HCEC 1CT (cell line): ENCODE results near the gene KCNF1.

Experiments used
- DNase-seq: peaks from one replicate; pipeline ENCODE4 v3.0.0-alpha.2; 2017

KCNF1 gene

DNA sequence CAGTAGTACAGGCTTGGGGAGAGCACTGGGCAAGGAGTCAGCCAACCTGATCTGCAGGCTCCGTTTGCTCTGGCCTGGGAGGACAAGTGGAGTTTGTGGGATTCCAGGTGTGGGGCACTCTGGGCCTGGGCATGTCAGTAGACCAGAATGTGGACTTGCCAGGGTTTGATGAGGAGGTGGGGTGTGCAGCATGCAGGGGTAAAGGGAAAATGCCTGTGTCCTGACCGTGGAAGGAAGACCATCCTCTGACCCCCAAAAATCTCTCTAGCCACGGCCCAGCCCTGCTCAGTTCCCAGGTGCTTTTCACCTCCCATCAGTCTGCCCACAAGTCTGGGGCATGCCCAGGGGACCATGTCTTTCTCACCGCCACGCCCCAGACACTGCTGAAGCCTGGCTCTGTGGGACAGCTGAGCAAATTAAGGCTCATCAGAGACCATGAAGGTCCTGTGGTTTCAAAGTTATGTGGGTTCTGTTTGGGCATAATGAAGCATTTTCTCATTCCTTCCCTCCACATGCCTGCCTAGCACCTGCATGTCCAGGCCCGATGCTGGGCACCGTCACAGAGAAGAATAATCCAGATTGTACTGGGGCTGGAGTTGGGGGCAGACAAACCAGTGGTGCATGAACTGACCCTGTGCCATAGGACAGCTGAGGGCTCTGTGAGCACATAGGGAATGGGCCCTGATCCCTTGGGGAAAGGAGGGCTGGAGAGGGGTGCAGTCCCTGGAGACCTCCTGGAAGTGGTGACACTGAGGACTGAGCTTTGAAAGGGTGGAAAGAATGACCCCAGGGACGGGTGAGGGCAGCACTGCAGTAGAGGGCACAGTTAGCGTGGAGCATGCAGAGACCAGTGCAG lies 6.5 kb upstream of the KCNF1 start:
- DNase-seq = no peak

DNA sequence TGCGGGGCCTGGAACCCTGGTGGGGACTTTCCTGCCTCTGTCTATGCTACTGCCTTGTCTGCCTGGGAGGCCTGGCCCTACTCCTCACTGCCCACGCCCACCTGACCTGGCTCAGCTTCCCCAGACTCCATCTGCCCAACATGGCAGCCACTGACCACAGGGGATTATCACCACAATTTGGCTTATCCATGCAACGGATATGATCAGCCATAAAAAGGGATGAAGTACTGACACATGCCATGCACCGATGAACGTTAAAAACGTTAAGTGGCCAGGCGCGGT lies 5.9 kb upstream of the KCNF1 start:
- no peak for DNase-seq

DNA sequence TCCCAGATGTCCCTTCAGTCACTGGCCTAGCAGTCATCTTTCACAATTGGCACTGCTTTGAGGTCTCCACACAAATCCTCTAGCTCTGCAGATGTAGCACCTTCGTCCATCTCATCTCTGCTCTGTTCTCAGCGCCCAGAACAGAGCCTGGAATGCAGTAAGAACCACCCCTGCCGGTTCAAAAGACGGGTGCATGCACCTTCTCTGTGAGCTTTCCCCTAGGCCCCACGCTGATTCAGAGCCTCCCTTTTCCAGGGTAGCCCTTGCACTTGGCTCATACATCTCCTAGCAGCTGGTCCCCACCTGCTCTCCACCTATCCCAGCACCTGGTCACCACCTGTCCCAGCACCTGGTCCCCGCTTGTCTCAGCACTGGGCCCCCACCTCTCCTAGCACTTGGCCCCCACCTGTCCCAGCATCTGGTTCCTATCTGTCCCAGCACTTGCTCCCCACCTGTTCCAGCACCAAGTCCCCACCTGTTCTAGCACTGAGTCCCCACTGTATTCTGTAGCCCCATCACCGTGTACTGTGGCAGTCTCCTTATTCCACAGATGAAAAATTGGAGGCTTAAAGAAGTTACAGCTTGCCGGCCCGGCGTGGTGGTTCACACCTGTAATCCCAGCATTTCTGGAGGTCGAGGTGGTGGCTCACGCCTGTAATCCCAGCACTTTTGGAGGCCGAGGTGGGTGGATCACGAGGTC lies 4.7 kb upstream of the KCNF1 start:
- DNase-seq = no peak

DNA sequence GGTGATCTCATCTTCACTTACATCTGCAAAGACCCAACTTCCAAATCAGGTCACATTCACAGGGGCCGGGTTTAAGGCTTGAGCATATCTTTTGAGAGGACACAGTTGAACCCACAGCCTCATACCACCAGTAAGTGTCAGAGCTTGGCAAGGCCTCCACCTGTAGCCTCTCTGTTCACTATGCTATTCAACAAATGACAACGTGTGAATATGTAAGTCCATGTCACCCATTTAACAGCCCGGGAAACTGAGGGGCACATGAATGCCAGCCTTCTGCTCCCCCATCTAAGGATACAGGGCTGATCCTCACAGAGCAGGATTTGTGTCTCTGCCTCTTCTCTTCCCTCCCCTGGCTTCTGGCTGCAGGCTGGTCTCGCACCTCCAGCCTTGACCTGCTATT lies 3.5 kb upstream of the KCNF1 start:
- no peak for DNase-seq

DNA sequence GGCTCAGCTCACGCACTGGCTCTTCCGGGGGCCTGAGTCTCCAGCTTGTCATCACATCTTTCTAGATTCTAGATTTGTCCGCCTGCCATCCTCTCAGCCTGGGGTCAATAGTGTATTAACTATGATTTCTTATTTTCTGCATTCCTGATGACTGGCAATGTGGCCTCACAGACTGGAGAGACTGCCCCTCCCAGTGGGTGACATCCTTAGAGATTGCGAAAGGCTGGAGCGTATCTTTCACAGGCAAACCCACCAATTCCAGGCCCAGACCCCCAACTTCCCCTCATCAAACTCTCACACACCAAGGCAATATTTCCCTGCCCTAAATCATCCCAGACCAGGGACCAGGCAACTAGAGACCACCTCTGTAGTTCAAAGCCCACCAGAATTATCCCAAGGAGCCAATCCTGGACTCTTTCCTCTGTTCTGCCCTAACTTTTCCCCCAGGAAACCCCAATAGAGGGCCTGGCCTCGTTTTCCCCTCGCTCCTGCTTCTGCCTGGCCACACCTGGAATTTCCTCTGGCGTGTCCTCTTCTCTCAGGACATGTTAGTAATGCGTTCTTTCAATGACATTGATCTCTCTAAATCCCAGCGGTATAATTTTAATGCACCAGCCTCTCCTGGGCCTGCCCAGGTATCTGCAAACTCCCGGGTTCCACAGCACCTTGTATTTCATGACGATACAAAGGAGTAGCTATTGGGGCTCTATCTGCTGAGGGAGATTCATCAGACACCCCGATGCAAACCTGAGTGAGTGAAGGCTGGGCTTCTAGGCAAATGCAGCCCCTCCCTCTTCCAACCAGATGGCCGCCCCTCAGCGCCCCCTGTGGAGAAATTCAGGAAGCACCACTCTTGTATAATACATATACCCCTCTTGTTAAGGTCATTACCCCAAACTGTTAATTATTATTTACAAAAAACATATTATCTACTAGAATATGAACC lies 2.4 kb upstream of the KCNF1 start:
- DNase-seq = no peak

DNA sequence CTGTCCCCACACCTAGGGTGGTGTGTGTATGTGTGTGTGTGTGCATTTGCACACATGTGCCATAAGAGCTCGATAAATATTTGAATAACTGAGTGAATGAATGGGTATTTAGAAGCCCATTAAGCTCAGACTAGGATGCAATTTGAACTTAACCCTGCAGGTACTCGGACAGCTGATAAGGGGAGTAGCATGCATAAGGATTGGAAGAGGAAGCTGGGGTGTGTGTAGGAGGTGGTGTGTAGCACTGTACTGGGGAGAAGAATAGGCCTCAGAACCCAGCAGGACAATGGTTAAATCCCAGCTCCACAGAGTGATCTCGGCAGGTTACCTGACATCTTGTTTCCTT lies 1.8 kb upstream of the KCNF1 start:
- no peak for DNase-seq

DNA sequence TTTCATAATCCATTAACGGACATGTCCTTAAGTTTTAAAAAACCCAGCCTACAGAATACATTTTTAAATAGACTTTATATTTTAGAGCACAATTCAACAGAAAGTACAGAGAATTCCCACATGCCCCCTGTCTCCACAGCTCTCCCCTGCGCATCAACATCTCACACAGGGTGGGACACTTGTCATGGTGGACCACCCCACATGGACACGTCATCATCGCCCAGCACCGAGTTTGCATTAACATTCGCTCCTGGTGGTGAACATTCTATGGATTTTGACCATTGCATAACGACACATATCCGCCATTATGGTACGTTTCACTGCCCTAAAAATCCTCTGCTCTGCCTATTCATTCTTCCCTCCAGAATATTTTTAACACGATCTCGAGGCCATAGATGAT lies 1.1 kb upstream of the KCNF1 start:
- no peak for DNase-seq

DNA sequence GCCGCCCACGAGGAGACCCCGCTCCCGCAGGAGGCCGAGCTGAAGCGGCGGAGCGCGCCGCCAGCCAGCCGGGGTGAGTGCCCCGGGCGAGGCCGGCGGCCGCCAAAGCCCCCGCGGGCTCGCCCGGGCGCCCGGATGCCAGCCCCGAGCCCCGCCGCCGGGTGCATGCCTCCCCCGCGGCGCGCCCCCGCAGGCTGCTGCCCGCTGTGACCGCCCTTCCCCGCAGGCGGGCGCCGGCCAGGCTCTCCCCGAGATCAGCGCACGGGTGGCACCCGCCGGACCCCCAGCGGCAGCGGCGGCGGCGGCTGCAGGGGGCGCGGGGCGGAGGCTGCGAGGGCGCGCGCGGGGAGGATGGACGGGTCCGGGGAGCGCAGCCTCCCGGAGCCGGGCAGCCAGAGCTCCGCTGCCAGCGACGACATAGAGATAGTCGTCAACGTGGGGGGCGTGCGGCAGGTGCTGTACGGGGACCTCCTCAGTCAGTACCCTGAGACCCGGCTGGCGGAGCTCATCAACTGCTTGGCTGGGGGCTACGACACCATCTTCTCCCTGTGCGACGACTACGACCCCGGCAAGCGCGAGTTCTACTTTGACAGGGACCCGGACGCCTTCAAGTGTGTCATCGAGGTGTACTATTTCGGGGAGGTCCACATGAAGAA lies 470 bp downstream of the KCNF1 start:
- DNase-seq = no peak

DNA sequence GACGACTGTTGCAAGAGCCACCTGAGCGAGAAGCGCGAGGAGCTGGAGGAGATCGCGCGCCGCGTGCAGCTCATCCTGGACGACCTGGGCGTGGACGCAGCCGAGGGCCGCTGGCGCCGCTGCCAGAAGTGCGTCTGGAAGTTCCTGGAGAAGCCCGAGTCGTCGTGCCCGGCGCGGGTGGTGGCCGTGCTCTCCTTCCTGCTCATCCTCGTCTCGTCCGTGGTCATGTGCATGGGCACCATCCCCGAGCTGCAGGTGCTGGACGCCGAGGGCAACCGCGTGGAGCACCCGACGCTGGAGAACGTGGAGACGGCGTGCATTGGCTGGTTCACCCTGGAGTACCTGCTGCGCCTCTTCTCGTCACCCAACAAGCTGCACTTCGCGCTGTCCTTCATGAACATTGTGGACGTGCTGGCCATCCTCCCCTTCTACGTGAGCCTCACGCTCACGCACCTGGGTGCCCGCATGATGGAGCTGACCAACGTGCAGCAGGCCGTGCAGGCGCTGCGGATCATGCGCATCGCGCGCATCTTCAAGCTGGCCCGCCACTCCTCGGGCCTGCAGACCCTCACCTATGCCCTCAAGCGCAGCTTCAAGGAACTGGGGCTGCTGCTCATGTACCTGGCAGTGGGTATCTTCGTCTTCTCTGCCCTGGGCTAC lies 1.2 kb downstream of the KCNF1 start:
- DNase-seq = no peak

DNA sequence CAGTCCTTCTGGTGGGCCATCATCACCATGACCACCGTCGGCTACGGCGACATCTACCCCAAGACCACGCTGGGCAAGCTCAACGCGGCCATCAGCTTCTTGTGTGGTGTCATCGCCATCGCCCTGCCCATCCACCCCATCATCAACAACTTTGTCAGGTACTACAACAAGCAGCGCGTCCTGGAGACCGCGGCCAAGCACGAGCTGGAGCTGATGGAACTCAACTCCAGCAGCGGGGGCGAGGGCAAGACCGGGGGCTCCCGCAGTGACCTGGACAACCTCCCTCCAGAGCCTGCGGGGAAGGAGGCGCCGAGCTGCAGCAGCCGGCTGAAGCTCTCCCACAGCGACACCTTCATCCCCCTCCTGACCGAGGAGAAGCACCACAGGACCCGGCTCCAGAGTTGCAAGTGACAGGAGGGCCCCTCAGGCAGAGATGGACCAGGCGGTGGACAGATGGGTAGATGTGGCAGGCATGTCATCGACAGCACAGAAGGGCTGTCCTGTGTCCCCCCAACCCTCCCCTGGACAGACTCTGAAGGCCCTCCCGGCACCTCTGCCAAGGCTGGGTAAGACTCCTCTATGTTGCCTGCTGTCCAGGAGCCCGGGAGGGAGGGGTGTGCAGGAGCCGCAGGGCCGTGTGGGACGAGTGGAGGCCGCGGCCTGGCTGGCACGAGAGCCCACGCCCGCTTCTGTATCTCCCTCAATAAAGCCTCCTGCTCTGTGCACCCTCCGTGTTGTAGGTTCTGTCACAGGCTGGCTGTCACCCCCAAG lies 2.0 kb downstream of the KCNF1 start:
- DNase-seq = no peak

DNA sequence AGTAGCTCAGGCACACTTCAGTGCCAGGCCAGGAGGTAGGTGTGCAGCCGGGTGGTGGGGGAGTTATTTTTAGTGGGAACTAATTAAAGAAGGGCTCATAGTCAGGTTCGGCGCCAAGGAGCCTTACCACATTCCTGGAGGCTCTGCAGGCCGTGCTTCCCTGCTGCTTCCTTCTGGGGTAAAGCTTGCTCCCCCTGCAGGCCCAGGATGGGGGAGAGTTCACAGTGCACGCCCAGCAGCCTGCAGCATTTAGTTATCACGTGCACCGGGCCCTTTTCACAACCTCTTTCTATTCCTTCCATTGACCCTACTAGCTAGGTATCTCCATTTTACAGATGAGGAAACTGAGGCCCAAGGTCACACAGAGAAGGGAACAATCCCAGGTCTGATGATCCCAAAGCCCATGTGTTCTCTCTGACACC lies 2.5 kb downstream of the KCNF1 start:
- DNase-seq = no peak

DNA sequence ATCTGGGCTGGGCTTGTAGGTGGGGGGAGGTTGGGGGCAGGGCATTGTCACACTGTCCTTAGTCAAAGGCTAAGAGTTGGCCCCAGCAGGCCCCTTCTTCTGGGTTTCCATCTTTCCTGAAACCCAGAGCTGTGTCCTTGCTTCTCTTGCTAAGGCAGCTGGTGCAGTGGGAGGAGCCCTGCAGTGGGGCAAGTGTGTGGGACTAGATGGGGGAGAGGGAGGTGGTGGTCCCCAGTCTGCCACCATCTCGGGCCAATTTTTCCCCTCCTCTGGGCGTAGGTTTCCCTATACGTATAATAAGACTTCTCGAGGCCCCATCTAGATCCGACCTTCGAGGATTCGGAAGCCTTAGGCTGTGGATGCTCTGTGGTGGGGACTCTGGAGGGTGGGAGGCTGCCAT lies 3.5 kb downstream of the KCNF1 start:
- DNase-seq = no peak

DNA sequence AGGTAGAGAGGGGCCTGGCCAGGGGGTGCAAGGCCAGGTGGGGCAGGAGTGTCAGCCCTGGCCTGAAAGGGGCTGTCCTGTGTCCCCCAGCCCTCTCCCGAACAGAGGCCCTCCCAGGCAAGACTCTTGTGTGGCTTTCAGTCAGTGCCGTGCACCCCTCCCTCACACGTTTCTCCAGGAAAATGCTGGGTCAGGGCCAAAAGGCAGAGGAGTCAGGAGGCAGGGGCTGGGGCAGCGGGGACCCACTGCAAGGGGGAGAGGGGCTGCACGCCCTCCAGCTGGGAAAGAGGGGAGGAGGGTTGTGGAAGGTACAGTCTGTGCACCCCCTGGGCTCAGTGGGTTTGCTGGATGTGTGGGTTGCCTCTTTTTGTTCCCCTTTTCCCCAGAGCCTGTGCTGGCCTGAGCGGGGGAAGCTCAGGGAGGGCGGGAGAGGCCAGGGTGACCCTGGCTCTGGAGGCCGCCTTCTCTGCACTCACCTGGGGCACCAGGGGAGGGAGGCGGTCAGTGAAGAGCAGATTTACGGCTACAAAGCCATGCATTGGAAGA lies 4.1 kb downstream of the KCNF1 start:
- no peak for DNase-seq

DNA sequence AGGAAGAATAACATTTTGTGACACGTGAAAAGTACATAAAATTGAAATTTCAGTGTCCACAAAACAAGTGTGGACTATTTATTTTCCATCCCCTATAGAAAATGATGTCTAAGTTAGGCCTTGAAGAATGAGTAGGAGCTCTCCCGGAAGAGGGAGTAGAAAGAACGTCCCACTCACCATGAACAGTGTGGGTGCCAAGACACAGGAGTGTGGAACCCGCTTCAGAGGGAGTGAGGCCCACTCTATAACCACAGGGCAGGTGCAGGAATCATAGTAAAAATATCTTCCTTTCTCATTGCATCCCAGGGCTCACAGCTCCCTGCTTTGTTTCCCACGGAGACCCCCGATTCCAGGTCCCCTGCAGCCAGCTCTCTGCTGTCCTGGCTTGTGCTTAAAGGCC lies 5.2 kb downstream of the KCNF1 start:
- no peak for DNase-seq

DNA sequence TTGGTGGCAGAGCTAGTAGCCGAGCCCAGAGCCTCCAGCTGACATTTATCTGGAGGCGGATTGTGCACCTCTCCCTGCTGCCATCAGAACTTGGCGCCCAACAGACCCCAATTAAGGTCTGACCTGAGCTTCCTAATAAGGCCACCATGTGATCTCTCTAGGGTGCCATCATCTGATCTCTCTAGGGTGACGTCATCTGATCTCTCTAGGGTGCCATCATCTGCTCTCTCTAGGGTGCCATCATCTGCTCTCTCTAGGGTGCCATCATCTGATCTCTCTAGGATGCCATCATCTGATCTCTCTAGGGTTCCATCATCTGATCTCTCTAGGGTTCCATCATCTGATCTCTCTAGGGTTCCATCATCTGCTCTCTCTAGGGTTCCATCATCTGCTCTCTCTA lies 6.2 kb downstream of the KCNF1 start:
- no peak for DNase-seq

DNA sequence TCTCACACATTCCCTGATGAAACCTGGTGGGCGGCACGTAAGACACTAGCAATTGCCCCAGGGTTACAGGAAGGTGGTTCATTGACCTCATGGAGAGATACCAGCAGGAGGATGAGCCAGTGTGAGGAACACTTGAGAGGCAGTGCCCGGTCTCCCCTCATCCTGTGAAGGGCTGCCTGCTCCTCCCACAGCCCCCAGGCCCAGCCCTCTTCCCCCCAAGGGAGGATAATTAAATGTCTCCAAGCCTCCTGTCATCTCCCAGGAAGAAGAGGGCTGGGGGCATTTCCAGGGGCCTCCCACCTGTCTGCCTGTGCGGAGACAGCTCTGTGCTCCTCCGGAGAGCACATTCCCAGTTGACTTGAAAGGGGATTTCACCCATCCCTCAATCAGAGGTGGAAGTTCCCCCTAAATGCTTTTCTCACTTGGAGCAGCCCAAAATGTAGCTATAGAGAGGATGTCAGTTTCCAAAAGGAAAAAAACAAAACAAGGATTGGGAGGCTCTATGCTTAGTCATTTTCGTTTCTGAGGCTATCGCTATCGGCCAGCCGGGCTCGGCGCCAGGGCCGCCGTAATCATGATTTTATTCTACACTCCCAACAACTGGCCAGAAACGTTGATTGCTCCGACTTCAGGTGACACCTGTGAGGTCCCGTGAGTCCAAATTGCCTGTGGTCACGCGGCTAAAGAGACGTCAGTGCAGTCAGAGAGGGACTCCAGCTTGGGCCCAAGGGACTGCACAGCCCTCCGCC lies 7.1 kb downstream of the KCNF1 start:
- no peak for DNase-seq

DNA sequence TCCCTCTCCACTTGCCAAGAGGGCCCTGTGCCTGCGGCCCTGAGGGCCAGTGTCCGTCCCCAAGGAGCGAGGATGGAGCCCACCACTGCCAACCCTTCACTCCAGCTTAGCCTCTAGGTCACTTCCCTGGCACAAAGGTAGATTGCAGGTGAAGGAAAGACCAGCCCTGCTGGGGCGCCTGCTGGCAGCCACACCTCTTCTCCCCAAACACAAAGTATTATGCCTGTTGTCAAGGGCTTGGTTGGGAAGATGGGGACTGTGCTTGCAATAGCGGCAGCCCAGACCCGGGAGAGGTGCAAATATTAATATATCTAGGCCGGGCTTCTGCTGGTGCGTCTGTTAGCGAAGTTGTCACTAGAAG lies 7.7 kb downstream of the KCNF1 start:
- DNase-seq = no peak

DNA sequence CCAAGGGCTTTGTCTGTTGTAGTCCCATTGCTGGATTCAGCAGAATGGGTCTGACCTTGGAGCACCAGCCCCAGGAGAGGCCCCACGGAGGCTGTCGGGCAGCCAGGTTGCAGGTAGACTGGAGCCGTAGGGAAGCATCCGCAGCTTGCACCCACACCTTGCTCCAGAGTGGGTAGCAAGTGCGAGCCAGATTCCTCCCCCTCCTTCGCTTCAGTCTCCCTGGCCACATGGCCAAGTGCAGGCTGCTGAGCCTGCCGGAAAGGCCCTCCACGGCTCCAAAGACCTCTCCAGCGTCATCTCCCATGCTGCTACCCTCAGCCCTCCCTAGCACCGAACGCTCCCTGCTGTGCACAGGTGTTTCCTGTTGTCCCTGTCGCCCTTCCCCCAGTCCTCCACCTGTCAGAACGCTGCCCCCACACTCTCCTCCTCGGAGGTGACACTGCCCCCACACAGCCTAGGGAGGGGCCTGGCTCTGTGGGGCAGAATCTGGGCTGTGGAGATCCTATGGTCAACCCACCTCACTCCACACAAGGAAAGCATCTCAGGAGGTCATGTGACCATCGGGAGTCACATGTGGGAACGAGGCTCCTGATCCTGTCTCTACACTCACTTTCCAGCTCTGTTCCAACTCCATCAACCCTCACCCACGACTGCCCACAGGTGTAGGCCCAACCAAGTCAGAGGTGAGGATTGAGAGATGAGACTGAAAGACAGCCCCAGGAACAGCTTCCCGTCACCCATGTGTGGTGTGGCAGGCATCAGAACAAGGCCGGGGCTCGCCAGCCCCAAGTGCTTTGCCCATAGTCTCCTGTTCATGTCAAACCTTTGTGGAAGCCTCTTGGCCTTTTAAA lies 8.3 kb downstream of the KCNF1 start:
- DNase-seq = no peak

DNA sequence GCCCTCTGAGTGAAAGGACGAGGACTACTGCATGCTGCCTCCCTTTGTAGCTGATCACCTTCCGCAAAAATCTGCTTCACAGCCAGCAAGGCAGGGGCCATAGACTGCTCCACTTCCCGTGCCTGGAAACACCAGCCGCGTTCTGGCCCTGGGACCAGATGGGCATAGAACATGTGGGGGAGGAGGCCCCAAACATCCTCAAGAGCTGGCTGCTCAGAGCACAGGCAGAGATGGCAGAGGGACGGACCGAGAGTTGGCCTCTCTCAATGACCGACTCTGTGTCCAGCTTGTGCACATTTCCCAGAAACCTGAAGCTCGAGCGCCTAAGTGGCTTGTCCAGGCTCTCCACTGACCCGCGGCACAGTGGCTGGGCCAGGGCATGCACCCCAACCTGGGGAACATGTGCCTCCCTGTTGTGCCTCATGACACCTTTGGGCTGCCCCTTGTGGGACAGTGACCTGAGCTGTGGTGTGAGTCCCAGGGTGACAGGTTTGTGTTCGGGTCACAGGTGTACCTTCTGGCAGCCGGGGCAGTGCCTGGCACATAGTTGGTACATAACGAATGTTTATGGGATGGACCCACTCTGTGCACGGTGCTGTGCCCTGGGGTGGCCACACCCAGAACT lies 9.1 kb downstream of the KCNF1 start:
- DNase-seq = no peak
